Activated T-helper 2 cell treated with anti-CD3 and anti-CD28 coated beads, Interferon-gamma antibody, Interleukin-2, Interleukin-4, amounts not matched to agents 10 μg/mL and 5 μg/mL and 100 μg/mL, durations not matched to agents 14 hours and 24 hours and 36 hours (primary cell): ENCODE measurements around the gene MACF1. TPM values are rescaled to one million over a fixed set of nuclear protein-coding genes. Genes with fewer than 3 reads are reported as not detected.
A peak's percentile ranks its signal among the peaks of the same experiment; 100 is the strongest.

Experiments used
- DNase-seq: peaks from one replicate; pipeline ENCODE4 v3.0.0; 2021; ENCODE audit warnings: low spot score
- H3K27ac Mint-ChIP-seq: one replicate; pipeline ENCODE4 v1.8.0; 2021; ENCODE audit warnings: mixed read lengths
- H3K27me3 Mint-ChIP-seq: one replicate; pipeline ENCODE4 v1.8.0; 2021; ENCODE audit warnings: low read depth, mixed read lengths
- H3K36me3 Mint-ChIP-seq: one replicate; pipeline ENCODE4 v1.8.0; 2021; ENCODE audit warnings: low read depth, mixed read lengths
- H3K4me1 Mint-ChIP-seq: one replicate; pipeline ENCODE4 v1.8.0; 2021; ENCODE audit warnings: low read depth, mixed read lengths
- H3K4me3 Mint-ChIP-seq: one replicate; pipeline ENCODE4 v1.8.0; 2021; ENCODE audit warnings: low read depth, mild to moderate bottlenecking, moderate library complexity, mixed read lengths
- H3K9me3 Mint-ChIP-seq: one replicate; pipeline ENCODE4 v1.8.0; 2021; ENCODE audit warnings: mixed read lengths
- intact Hi-C: fragments of 100-400 bp; cut with micrococcal nuclease; formaldehyde crosslinking; loops from one replicate; pipeline ENCODE4 v1.15.1; 2023
- total RNA-seq: library from RNA; stranded (reverse); gene quantifications from 2 replicates; pipeline ENCODE4 v1.2.3, GENCODE V29; 2022

The MACF1 gene
- total RNA-seq, 1 donor from 2014 or later: 212 TPM

DNA sequence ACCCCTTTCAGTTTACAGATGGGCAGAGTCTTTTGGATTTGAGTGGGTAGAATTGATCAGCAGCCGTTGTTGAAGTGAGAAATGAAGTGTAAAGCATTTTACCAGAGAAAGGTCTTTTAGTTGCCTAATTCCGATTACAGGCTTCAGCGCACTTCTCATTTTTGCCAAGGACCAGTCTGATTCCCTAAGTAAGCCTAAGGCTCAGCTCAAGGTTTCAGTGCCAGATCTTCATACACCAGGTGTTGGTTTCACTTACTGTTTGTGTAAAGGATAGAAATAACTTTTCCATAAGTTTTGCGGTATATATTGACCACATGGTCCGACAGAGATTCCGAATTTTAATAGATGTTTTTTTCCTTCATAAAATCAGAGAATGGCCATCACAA lies 203.0 kb downstream of the MACF1 start:
- H3K4me3 Mint-ChIP-seq: peak overlapping the region; percentile 88
- intact Hi-C loops: loop anchor here (10.0 kb wide), 1 partner anchor 303 kb away; no protein-coding TSS in a partner anchor
- H3K27ac Mint-ChIP-seq: no peak overlapping the region
- no peak for DNase-seq
- no peaks in the 10 kb centered on the region for H3K9me3 Mint-ChIP-seq
- H3K27me3 Mint-ChIP-seq: no peaks in the 10 kb centered on the region
- peaks cover 15% of the 10 kb centered on the region for H3K36me3 Mint-ChIP-seq
- peaks cover 43% of the 10 kb centered on the region for H3K4me1 Mint-ChIP-seq

DNA sequence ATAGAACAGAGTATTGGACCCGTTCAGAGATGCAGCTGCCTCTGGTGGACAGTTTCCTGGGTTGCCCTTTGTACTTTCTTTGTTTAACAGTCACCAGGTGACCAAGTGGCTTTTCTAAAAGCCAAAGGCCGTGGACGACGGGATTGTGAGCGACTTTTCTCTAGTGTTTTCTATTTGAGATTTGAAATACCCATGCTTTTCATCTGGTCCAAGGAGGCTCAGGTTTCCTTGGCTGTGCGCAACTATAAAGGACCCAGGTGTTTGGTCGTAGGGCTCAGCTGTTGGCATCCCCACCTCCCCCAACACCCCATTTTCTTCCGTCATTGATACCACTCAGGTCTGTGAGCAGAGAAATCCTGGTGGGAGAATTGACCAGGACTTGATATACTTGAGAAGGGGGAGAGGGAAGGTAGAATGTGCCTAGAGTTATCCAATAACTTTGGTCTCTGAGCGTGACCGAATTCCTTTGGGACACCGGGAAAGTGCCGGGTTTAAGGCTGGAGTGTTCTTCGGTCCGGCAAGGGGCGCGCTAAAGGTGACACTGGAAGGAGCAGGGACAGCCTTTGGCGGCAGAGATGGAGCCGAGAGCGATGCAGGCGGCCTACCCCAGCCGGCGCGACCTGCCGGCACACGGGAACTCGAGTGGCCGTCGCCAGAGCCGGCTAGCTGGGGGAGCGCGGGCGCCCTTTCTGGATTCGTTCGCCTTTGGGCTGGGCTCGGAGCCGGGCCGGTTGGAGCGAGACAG lies 203.6 kb downstream of the MACF1 start:
- Mint-ChIP-seq H3K36me3 (peaks cover 14% of the 10 kb centered on the region), H3K4me3 (peak overlapping the region; percentile 88), H3K27me3 (no peaks in the 10 kb centered on the region), H3K9me3 (no peaks in the 10 kb centered on the region), H3K4me1 (peaks cover 43% of the 10 kb centered on the region), H3K27ac (peak overlapping the region; percentile 38)
- DNase-seq: no peak
- intact Hi-C loops: loop anchor here (1.0 to 10.0 kb wide), 2 partner anchors 10 to 303 kb away; no protein-coding TSS in a partner anchor

DNA sequence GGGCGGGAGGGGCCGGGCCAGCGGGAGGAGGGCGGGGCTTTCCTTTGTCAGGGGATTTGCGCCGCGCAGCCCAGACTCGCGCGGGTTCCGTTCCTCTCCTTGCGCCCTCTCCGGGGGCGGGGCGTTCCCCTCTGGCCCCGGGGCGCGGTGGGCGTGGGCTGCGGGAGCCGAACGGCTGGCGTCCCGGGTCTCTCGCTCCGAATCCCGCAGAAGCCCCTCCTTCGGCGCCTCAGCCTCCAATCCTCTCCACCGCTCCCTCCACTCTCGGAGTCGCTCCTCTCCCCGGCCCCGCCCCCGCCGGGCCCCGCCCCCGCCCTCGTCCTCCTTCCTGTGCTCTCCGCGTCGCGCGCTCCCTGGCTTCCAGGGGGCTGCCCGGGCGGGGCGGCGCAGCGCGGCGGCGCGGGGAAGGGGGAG lies 204.2 kb downstream of the MACF1 start:
- no peak overlapping the region for H3K27ac Mint-ChIP-seq
- no peaks in the 10 kb centered on the region for H3K27me3 Mint-ChIP-seq
- peaks cover 10% of the 10 kb centered on the region for H3K36me3 Mint-ChIP-seq
- peaks cover 43% of the 10 kb centered on the region for H3K4me1 Mint-ChIP-seq
- peak overlapping the region; percentile 88 for H3K4me3 Mint-ChIP-seq
- intact Hi-C loops: loop anchor here (1.0 to 10.0 kb wide), 2 partner anchors 10 to 304 kb away; no protein-coding TSS in a partner anchor
- no peaks in the 10 kb centered on the region for H3K9me3 Mint-ChIP-seq
- peak; percentile 81 for DNase-seq

DNA sequence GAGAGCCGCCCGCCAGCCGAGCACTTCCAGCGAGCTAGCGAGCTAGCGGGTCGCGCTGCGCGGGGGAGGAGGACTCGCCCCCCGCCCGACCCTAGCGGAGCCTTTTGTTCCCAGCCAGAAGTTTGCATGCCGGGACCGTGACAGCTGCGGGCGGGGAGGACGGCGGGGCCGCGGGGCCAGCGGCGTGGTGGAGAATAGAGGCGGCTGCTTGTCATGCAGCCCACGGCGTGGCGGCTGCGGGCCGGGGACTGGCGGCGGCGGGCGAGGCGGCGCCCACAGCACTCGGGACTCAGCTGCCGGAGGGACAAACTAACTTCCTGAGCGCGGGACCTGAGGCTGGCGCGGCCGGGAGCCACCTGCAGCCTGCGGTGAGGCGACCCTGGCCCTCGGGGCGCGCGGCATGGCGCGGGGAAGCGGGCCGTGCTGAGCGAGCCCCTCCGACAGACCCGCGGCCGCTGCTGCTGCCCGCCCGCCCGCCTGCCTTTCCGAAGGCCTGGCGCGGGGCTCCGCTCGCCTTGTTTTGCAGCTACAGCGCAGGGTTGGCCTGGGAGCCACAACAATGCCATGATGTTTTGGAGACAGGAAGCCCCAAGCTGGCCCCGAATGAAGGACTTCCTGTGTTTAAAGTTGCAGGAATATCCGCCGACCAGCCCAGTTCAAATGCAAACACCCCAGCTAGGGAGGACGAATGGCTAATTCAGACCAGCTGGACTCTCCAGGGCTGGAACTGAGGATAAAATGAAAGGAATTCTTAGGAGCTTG lies 204.7 kb downstream of the MACF1 start:
- DNase-seq: no peak
- intact Hi-C loops: loop anchor here (10.0 kb wide), 1 partner anchor 304 kb away; no protein-coding TSS in a partner anchor

GRCh38 chr1:39410915-39411436 lies 206.5 kb downstream of the MACF1 start:
- Mint-ChIP-seq H3K27ac (no peak overlapping the region), H3K4me3 (no peak overlapping the region), H3K27me3 (no peaks in the 10 kb centered on the region), H3K9me3 (no peaks in the 10 kb centered on the region), H3K4me1 (peaks cover 38% of the 10 kb centered on the region), H3K36me3 (peaks cover 22% of the 10 kb centered on the region)
- intact Hi-C loops: no loop called here
- DNase-seq: no peak

More for the DNA sequence above, 204.7 kb downstream of the MACF1 start:
- no peaks in the 10 kb centered on the region for H3K9me3 Mint-ChIP-seq
- H3K27me3 Mint-ChIP-seq: no peaks in the 10 kb centered on the region
- H3K27ac Mint-ChIP-seq: no peak overlapping the region
- peaks cover 44% of the 10 kb centered on the region for H3K4me1 Mint-ChIP-seq
- H3K36me3 Mint-ChIP-seq: peaks cover 13% of the 10 kb centered on the region
- peak overlapping the region; percentile 63 for H3K4me3 Mint-ChIP-seq

GRCh38 chr1:39411526-39412478 lies 207.3 kb downstream of the MACF1 start:
- Mint-ChIP-seq H3K36me3 (peaks cover 24% of the 10 kb centered on the region), H3K4me1 (peaks cover 37% of the 10 kb centered on the region), H3K4me3 (no peak overlapping the region), H3K27me3 (no peaks in the 10 kb centered on the region), H3K27ac (no peak overlapping the region), H3K9me3 (no peaks in the 10 kb centered on the region)
- DNase-seq: no peak
- intact Hi-C loops: no loop called here

DNA sequence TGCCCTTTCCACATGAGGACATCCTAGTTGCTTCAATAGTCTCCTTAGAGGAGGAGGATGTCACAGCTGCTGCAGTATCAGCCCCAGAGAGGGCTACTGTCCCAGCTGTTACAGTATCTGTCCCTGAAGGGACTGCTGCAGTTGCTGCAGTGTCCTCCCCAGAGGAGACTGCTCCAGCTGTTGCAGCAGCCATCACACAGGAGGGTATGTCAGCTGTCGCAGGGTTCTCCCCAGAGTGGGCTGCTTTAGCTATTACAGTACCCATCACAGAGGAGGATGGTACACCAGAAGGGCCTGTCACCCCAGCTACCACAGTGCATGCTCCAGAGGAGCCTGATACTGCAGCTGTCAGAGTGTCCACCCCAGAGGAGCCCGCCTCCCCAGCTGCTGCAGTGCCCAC lies 208.4 kb downstream of the MACF1 start:
- H3K27me3 Mint-ChIP-seq: no peaks in the 10 kb centered on the region
- H3K9me3 Mint-ChIP-seq: no peaks in the 10 kb centered on the region
- intact Hi-C loops: no loop called here
- no peak for DNase-seq
- peaks cover 26% of the 10 kb centered on the region for H3K4me1 Mint-ChIP-seq
- H3K4me3 Mint-ChIP-seq: no peak overlapping the region
- H3K27ac Mint-ChIP-seq: no peak overlapping the region
- peaks cover 24% of the 10 kb centered on the region for H3K36me3 Mint-ChIP-seq

GRCh38 chr1:39413902-39414528 lies 209.5 kb downstream of the MACF1 start:
- H3K27ac Mint-ChIP-seq: no peak overlapping the region
- intact Hi-C loops: no loop called here

GRCh38 chr1:39415553-39415952 lies 211.1 kb downstream of the MACF1 start:
- Mint-ChIP-seq H3K4me1 (peaks cover 15% of the 10 kb centered on the region), H3K9me3 (no peaks in the 10 kb centered on the region), H3K27me3 (no peaks in the 10 kb centered on the region), H3K4me3 (no peak overlapping the region), H3K36me3 (peaks cover 31% of the 10 kb centered on the region), H3K27ac (no peak overlapping the region)
- DNase-seq: no peak
- intact Hi-C loops: no loop called here

More at GRCh38 chr1:39413902-39414528, 209.5 kb downstream of the MACF1 start:
- H3K4me3 Mint-ChIP-seq: no peak overlapping the region
- DNase-seq: no peak
- peaks cover 31% of the 10 kb centered on the region for H3K36me3 Mint-ChIP-seq
- H3K9me3 Mint-ChIP-seq: no peaks in the 10 kb centered on the region
- H3K27me3 Mint-ChIP-seq: no peaks in the 10 kb centered on the region
- H3K4me1 Mint-ChIP-seq: peaks cover 24% of the 10 kb centered on the region

- intact Hi-C loops: no loop called here
- Mint-ChIP-seq H3K27me3 (no peaks in the 10 kb centered on the region), H3K4me3 (no peak overlapping the region), H3K4me1 (peaks cover 12% of the 10 kb centered on the region), H3K36me3 (peaks cover 32% of the 10 kb centered on the region), H3K9me3 (no peaks in the 10 kb centered on the region), H3K27ac (no peak overlapping the region)
- no peak for DNase-seq
Observed at GRCh38 chr1:39416609-39417008, 212.1 kb downstream of the MACF1 start.

DNA sequence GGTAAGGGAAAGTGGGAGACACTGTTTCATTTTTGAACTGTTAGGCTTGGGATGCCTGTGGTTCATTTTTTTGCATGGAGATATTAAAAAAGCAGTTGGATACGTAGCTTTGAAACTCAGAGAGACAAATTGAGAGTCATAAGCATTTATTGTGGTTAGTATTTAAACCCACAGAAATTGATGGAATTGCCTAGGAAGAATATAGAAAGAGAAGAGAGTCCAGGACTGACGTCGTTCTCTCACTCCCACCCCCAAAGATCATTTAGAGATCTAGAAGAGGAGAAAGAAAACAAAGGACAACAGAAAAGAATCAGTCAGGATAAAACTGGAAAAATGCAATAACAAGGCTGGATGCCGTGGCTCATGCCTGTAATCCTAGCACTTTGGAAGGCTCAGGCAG lies 213.7 kb downstream of the MACF1 start:
- no peak for DNase-seq
- no peak overlapping the region for H3K27ac Mint-ChIP-seq
- intact Hi-C loops: no loop called here
- no peaks in the 10 kb centered on the region for H3K9me3 Mint-ChIP-seq
- H3K4me1 Mint-ChIP-seq: peaks cover 9% of the 10 kb centered on the region
- H3K36me3 Mint-ChIP-seq: peaks cover 36% of the 10 kb centered on the region
- no peaks in the 10 kb centered on the region for H3K27me3 Mint-ChIP-seq
- H3K4me3 Mint-ChIP-seq: no peak overlapping the region

- peaks cover 48% of the 10 kb centered on the region for H3K36me3 Mint-ChIP-seq
- no peak for DNase-seq
- H3K4me1 Mint-ChIP-seq: peaks cover 6% of the 10 kb centered on the region
- intact Hi-C loops: no loop called here
- no peak overlapping the region for H3K4me3 Mint-ChIP-seq
- H3K27me3 Mint-ChIP-seq: no peaks in the 10 kb centered on the region
- no peak overlapping the region for H3K27ac Mint-ChIP-seq
- no peaks in the 10 kb centered on the region for H3K9me3 Mint-ChIP-seq
Observed at GRCh38 chr1:39420493-39420892, 216.0 kb downstream of the MACF1 start.
